Liver (tissue), 9 donors: ENCODE measurements around the gene OTOGL. TPM values are rescaled to one million over a fixed set of nuclear protein-coding genes. Genes with fewer than 3 reads are reported as not detected.

Experiments used
- DNase-seq: peaks from one replicate; pipeline ENCODE4 v3.0.0-alpha.2; 2017; ENCODE audit warnings: low spot score
- H3K27ac ChIP-seq, 2 donors: one replicate each; pipeline ENCODE4 v1.7.0; 2013; ENCODE audit warnings: inconsistent platforms in 2 of 2, low read length in 2 of 2, control low read depth in 1 of 2, low read depth in 1 of 2, mild to moderate bottlenecking in 1 of 2
- H3K27me3 ChIP-seq, 4 donors: one replicate each; pipeline versions ENCODE4 v1.6.1 to v1.7.0; 2013; ENCODE audit warnings: low read length in 3 of 4, inconsistent platforms in 1 of 4, mild to moderate bottlenecking in 1 of 4, moderate library complexity in 1 of 4; ENCODE audit not compliant: control insufficient read depth in 4 of 4, insufficient read depth in 4 of 4
- H3K36me3 ChIP-seq, 4 donors: one replicate each; pipeline versions ENCODE4 v1.6.1 to v1.7.0; 2013; ENCODE audit warnings: low read length in 3 of 4, mild to moderate bottlenecking in 3 of 4, low read depth in 1 of 4, moderate library complexity in 1 of 4; ENCODE audit not compliant: control insufficient read depth in 4 of 4, insufficient read depth in 3 of 4
- H3K4me1 ChIP-seq, 4 donors: one replicate each; pipeline versions ENCODE4 v1.6.1 to v1.7.0; 2013; ENCODE audit warnings: low read length in 3 of 4, mild to moderate bottlenecking in 3 of 4, moderate library complexity in 1 of 4; ENCODE audit not compliant: control insufficient read depth in 4 of 4, insufficient read depth in 4 of 4
- H3K4me3 ChIP-seq, 3 donors: one replicate each; pipeline versions ENCODE4 v1.6.1 to v1.7.0; 2013; ENCODE audit warnings: low read length in 3 of 3, control low read depth in 1 of 3, low read depth in 1 of 3, mild to moderate bottlenecking in 1 of 3
- H3K9ac ChIP-seq, 2 donors: one replicate each; pipeline ENCODE4 v1.7.0; 2013; ENCODE audit warnings: low read length in 2 of 2, mild to moderate bottlenecking in 2 of 2, moderate library complexity in 2 of 2, control low read depth in 1 of 2, low read depth in 1 of 2
- H3K9me3 ChIP-seq, 4 donors: one replicate each; pipeline versions ENCODE4 v1.6.1 to v1.7.0; 2013; ENCODE audit warnings: low read length in 3 of 4; ENCODE audit not compliant: control insufficient read depth in 4 of 4
- ATF3 ChIP-seq: IDR thresholded peaks from 2 replicates; pipeline ENCODE4 v1.6.1; 2016; ENCODE audit warnings: antibody characterized with exemption
- CTCF ChIP-seq: fragments of 150-350 bp; IDR thresholded peaks from 2 replicates; pipeline ENCODE4 v1.5.1; 2017; ENCODE audit warnings: improper control_type of control experiment, low read depth, low read length; ENCODE audit not compliant: missing input control
- EGR1 ChIP-seq, 2 donors: IDR thresholded peaks; 2 replicates each; pipeline ENCODE4 v1.6.1; 2016 to 2018; ENCODE audit warnings: antibody characterized with exemption in 2 of 2, low read depth in 2 of 2
- FOXA1 ChIP-seq: IDR thresholded peaks from 2 replicates; pipeline ENCODE4 v1.6.1; 2016; ENCODE audit warnings: antibody characterized with exemption
- FOXA2 ChIP-seq: IDR thresholded peaks from 2 replicates; pipeline ENCODE4 v1.6.1; 2016; ENCODE audit warnings: antibody characterized with exemption
- GABPA ChIP-seq, 2 donors: IDR thresholded peaks in 1 of 2; conservative IDR thresholded peaks in 1 of 2; 2 replicates each; pipeline ENCODE4 v1.6.1; 2016; ENCODE audit warnings: antibody characterized with exemption in 2 of 2, mild to moderate bottlenecking in 1 of 2, moderate library complexity in 1 of 2
- HNF4A ChIP-seq, 2 donors: conservative IDR thresholded peaks; 2 replicates each; pipeline ENCODE4 v1.6.1; 2016; ENCODE audit warnings: antibody characterized with exemption in 2 of 2, mild to moderate bottlenecking in 2 of 2
- HNF4G ChIP-seq: IDR thresholded peaks from 2 replicates; pipeline ENCODE4 v1.6.1; 2016; ENCODE audit warnings: antibody characterized with exemption
- JUND ChIP-seq, 2 donors: IDR thresholded peaks; 2 replicates each; pipeline ENCODE4 v1.6.1; 2016; ENCODE audit warnings: antibody characterized with exemption in 2 of 2
- MAX ChIP-seq: IDR thresholded peaks from 2 replicates; pipeline ENCODE4 v1.6.1; 2016; ENCODE audit warnings: antibody characterized with exemption
- NR2F2 ChIP-seq: IDR thresholded peaks from 2 replicates; pipeline ENCODE4 v1.6.1; 2016; ENCODE audit warnings: antibody characterized with exemption
- RAD21 ChIP-seq, 2 donors: IDR thresholded peaks; 2 replicates each; pipeline ENCODE4 v1.6.1; 2016; ENCODE audit warnings: antibody characterized with exemption in 2 of 2, mild to moderate bottlenecking in 2 of 2
- REST ChIP-seq: IDR thresholded peaks from 2 replicates; pipeline ENCODE4 v1.6.1; 2016; ENCODE audit warnings: antibody characterized with exemption, mild to moderate bottlenecking
- RXRA ChIP-seq, 2 donors: IDR thresholded peaks; 2 replicates each; pipeline ENCODE4 v1.6.1; 2017 to 2018; ENCODE audit warnings: antibody characterized with exemption in 2 of 2, mild to moderate bottlenecking in 1 of 2
- SP1 ChIP-seq: IDR thresholded peaks from 2 replicates; pipeline ENCODE4 v1.6.1; 2018; ENCODE audit warnings: antibody characterized with exemption, mild to moderate bottlenecking
- TAF1 ChIP-seq: conservative IDR thresholded peaks from 2 replicates; pipeline ENCODE4 v1.6.1; 2016; ENCODE audit warnings: antibody characterized with exemption, mild to moderate bottlenecking
- YY1 ChIP-seq: IDR thresholded peaks from 2 replicates; pipeline ENCODE4 v1.6.1; 2016; ENCODE audit warnings: antibody characterized with exemption, mild to moderate bottlenecking
- ZBTB33 ChIP-seq: IDR thresholded peaks from 2 replicates; pipeline ENCODE4 v1.6.1; 2016; ENCODE audit warnings: antibody characterized with exemption
- polyA plus RNA-seq, 2 donors: library from polyadenylated mRNA; stranded (reverse) in 1 of 2; unstranded in 1 of 2; fragments of 200-250 nt in 1 of 2; fragments of >200 nt in 1 of 2; fragmentation: Nextera tagmentation in 1 of 2; extraction: Ambion mirVana in 1 of 2; gene quantifications; one replicate each; pipeline versions ENCODE4 v1.2.1 to v1.2.3, GENCODE V29; 2013 to 2015
- total RNA-seq, 2 donors: library from RNA; depleted of rRNA; stranded (reverse); fragments of >200 nt; gene quantifications; one replicate each; pipeline ENCODE4 v1.2.3, GENCODE V29; 2014
- donor health status: healthy.
- donor health status: healthy.
- donor health status: healthy.
- donor health status: healthy.
- donor health status: healthy.

The OTOGL gene
- total and polyA plus RNA-seq, 4 donors = 0.01 to 0.09 (median 0.08) TPM; not detected in 1

GRCh38 chr12:80374615-80375014 is 275.3 kb downstream of the OTOGL start:
- no peaks in the 10 kb centered on the region for H3K9me3 ChIP-seq
- H3K36me3 ChIP-seq = no peaks in the 10 kb centered on the region
- H3K27ac ChIP-seq = no peak overlapping the region
- no peak for DNase-seq
- no peak for TF ChIP-seq HNF4G
- no peak for TF ChIP-seq MAX
- no peak for TF ChIP-seq CTCF
- TF ChIP-seq TAF1 = no peak
- TF ChIP-seq NR2F2 = no peak
- TF ChIP-seq RAD21 (IDR thresholded peaks at IDR 0.05) = no peak
- TF ChIP-seq EGR1 (IDR thresholded peaks at IDR 0.05; ENCODE audit: low read depth in 2 of 2) = no peak
- TF ChIP-seq JUND (IDR thresholded peaks at IDR 0.05) = no peak
- TF ChIP-seq SP1 = no peak
- no peak for TF ChIP-seq FOXA2
- TF ChIP-seq RXRA (IDR thresholded peaks at IDR 0.05) = no peak
- no peak for TF ChIP-seq GABPA (IDR thresholded peaks at IDR 0.05 in 1 of 2, conservative IDR thresholded peaks at IDR 0.05 in 1 of 2)
- no peak for TF ChIP-seq ATF3
- TF ChIP-seq YY1 = no peak
- no peak for TF ChIP-seq FOXA1
- no peak for TF ChIP-seq REST
- no peak for TF ChIP-seq ZBTB33
- no peak for TF ChIP-seq HNF4A (conservative IDR thresholded peaks at IDR 0.05)
- no peak overlapping the region for H3K9ac ChIP-seq
- H3K4me1 ChIP-seq = no peaks in the 10 kb centered on the region
- H3K27me3 ChIP-seq = no peaks in the 10 kb centered on the region
- no peak overlapping the region for H3K4me3 ChIP-seq
